SU-DHL-6 (cell line): ENCODE measurements around the gene MUC5AC.
A peak's percentile ranks its signal among the peaks of the same experiment; 100 is the strongest.
"Not testable (repeated sequence)": the region's sequence is repeated elsewhere in the genome, so short reads cannot be mapped to it uniquely, and the experiment has no call there.

Experiments
- H2AFZ ChIP-seq: fragments of 200-600 bp; sonication (generic); 2 replicates; pipeline ENCODE4 v1.6.1; 2014; ENCODE audit warnings: low read depth, mild to moderate bottlenecking, moderate library complexity, mixed read lengths, antibody characterized with exemption, low read length; ENCODE audit not compliant: severe bottlenecking
- H3F3A ChIP-seq: fragments of 200-600 bp; shearing (Covaris generic); 2 replicates; pipeline ENCODE4 v1.6.0; 2016; ENCODE audit warnings: antibody characterized with exemption, mild to moderate bottlenecking; ENCODE audit not compliant: insufficient read depth
- H3K27ac ChIP-seq: fragments of 200-600 bp; sonication (generic); 2 replicates; pipeline ENCODE4 v1.5.1; 2016; ENCODE audit warnings: low read depth, mild to moderate bottlenecking, low read length, moderate library complexity, mixed read lengths
- H3K27me3 ChIP-seq: fragments of 200-600 bp; sonication (generic), shearing (Covaris generic); 2 replicates; pipeline ENCODE4 v1.6.0; 2014; ENCODE audit warnings: mild to moderate bottlenecking, low read length
- H3K36me3 ChIP-seq: fragments of 200-600 bp; sonication (generic); 2 replicates; pipeline ENCODE4 v1.6.1; 2014; ENCODE audit warnings: mild to moderate bottlenecking, low read length, mixed read lengths
- H3K4me2 ChIP-seq: fragments of 300-600, 200-600 bp; shearing (Covaris generic), sonication (generic); 2 replicates; pipeline ENCODE4 v1.6.0; 2014; ENCODE audit warnings: low read length, low read depth, mild to moderate bottlenecking; ENCODE audit not compliant: poor library complexity, severe bottlenecking
- H3K4me3 ChIP-seq: fragments of 200-600 bp; sonication (generic); 2 replicates; pipeline ENCODE4 v1.5.1; 2014; ENCODE audit warnings: antibody characterized with exemption, low read length, mild to moderate bottlenecking, mixed read lengths; ENCODE audit not compliant: insufficient read depth, poor library complexity, severe bottlenecking
- H3K79me2 ChIP-seq: fragments of 200-600 bp; sonication (generic); 2 replicates; pipeline ENCODE4 v1.6.1; 2014; ENCODE audit warnings: mild to moderate bottlenecking, low read length, moderate library complexity; ENCODE audit not compliant: insufficient read depth
- H3K9ac ChIP-seq: fragments of 200-600 bp; sonication (generic); 2 replicates; pipeline ENCODE4 v1.7.0; 2014; ENCODE audit warnings: mild to moderate bottlenecking, low read length
- H3K9me2 ChIP-seq: fragments of 200-600 bp; sonication (generic); replicated peaks from 2 replicates; pipeline ENCODE4 v1.6.1; 2014; ENCODE audit warnings: low read length; ENCODE audit not compliant: insufficient read depth
- H3K9me3 ChIP-seq: fragments of 200-600 bp; sonication (generic); 2 replicates; pipeline ENCODE4 v1.6.1; 2014; ENCODE audit warnings: low read length, mixed read lengths; ENCODE audit not compliant: insufficient read depth
- H4K20me1 ChIP-seq: fragments of 200-600 bp; sonication (generic); 2 replicates; pipeline ENCODE4 v1.6.1; 2014; ENCODE audit warnings: low read depth, mild to moderate bottlenecking, antibody characterized with exemption, low read length, moderate library complexity, mixed read lengths
- EZH2phosphoT487 ChIP-seq: fragments of 200-600 bp; sonication (generic), shearing (Covaris generic); conservative IDR thresholded peaks from 2 replicates; pipeline ENCODE4 v1.6.1; 2018; ENCODE audit warnings: mild to moderate bottlenecking, antibody characterized with exemption, low read length, moderate library complexity, mixed read lengths
- TF ChIP-seq, protein P1 (sequence below): fragments of 200-600 bp; sonication (generic); IDR thresholded peaks from one replicate; pipeline ENCODE4 v1.5.1; 2017; ENCODE audit warnings: antibody characterized with exemption, mild to moderate bottlenecking, low read length, moderate library complexity; ENCODE audit not compliant: insufficient read depth, poor library complexity, severe bottlenecking

Gene MUC5AC

DNA sequence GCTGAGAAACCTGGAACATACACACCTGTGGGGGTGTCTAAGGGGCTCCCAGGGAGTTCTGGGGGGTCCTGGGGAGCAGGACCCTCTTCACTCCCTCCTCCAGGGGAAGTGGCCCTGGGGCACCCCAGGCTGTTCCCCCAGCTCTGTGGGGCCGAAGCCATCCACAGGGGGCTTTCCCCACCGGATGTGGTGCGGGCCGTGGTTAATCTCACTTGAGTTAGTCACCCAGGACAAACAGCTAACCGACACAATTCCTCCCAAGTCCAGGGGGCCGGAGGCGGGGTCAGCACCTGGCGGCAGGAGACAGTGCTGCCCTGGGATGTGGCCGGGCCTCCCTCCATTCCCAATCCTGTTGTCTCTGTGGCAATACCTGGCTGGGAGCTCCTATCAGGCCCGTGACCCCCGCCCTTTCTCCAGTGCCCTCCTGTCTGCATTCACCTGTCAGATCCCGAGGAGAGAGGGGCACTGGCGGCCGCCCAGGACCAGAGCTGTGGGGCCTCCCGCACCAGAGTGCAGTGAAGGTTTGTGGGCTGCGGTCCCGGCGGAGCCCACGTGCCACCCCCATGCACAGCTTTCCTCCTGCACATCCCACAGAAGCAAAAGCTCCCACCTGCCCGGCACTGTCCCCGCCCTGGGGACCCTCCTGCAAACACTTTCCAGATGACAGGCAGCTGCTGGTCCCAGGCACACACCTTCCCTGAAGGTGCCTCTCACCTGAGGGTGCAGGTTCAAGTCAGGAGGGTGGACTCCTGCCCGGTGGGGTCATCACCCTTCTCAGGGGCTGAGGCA, 5.2 kb upstream of the MUC5AC start:
- no peaks in the 10 kb centered on the region for H3K79me2 ChIP-seq
- no peak overlapping the region for H3K4me3 ChIP-seq
- H3K4me2 ChIP-seq: peak overlapping the region; percentile 7
- H3K36me3 ChIP-seq: no peaks in the 10 kb centered on the region
- no peak overlapping the region for H3K27ac ChIP-seq
- TF ChIP-seq, protein P1, sequence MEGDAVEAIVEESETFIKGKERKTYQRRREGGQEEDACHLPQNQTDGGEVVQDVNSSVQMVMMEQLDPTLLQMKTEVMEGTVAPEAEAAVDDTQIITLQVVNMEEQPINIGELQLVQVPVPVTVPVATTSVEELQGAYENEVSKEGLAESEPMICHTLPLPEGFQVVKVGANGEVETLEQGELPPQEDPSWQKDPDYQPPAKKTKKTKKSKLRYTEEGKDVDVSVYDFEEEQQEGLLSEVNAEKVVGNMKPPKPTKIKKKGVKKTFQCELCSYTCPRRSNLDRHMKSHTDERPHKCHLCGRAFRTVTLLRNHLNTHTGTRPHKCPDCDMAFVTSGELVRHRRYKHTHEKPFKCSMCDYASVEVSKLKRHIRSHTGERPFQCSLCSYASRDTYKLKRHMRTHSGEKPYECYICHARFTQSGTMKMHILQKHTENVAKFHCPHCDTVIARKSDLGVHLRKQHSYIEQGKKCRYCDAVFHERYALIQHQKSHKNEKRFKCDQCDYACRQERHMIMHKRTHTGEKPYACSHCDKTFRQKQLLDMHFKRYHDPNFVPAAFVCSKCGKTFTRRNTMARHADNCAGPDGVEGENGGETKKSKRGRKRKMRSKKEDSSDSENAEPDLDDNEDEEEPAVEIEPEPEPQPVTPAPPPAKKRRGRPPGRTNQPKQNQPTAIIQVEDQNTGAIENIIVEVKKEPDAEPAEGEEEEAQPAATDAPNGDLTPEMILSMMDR: no peak
- TF ChIP-seq EZH2phosphoT487: no peak
- no peak overlapping the region for H3K9ac ChIP-seq
- no peak overlapping the region for H2AFZ ChIP-seq
- H3K27me3 ChIP-seq: no peaks in the 10 kb centered on the region
- no peaks in the 10 kb centered on the region for H3F3A ChIP-seq
- no peaks in the 10 kb centered on the region for H4K20me1 ChIP-seq
- peaks cover 9% of the 10 kb centered on the region; the same call in 1 of the 2 replicates for H3K9me3 ChIP-seq
- no peaks in the 10 kb centered on the region for H3K9me2 ChIP-seq

DNA sequence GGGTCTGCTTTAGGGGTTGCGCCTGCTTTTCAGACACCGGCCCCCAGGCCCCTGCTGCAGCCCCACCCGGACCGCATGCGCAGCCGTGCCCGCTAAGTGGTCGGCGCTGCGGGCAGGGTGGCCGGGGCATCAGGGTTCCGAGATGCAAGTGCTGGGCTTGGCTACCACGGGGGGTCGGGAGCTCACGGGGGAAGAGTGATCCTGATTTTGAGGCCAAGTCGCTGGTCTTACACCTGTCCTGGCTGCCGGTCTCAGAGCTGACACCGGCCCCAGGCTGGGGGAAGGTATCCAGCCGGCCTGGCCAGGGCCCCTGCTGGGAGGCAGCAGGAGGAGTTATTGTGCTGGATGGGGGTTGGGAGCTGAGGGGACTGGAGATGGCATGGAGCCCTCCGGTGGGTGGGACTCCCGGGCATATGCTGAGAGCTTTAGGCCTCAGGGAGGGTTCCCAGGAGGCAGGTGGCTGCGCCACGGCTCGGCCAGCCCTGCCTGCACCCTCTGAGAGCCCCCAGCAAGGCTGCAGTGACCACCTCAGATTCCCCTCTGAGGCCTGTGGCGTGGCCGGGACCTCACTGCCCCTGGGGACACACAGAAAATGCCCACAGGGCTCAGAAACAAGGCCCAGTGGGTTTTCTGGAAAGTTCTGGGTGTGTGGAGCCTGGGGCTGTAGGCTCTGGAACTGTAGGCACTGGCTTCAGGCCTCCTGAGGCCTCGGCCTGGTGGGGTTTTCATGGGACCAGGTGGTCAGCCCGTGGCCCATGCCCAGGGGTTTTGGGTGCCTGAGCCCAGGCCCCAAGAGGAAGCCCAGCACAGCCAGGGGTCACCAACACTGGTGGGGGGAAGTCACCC, 4.4 kb upstream of the MUC5AC start:
- no peaks in the 10 kb centered on the region for H4K20me1 ChIP-seq
- no peaks in the 10 kb centered on the region for H3K27me3 ChIP-seq
- H2AFZ ChIP-seq: no peak overlapping the region
- no peak for TF ChIP-seq EZH2phosphoT487
- TF ChIP-seq, protein P1: no peak
- H3F3A ChIP-seq: no peaks in the 10 kb centered on the region
- no peak overlapping the region for H3K27ac ChIP-seq
- H3K9me2 ChIP-seq: no peaks in the 10 kb centered on the region
- no peaks in the 10 kb centered on the region for H3K79me2 ChIP-seq
- H3K4me2 ChIP-seq: no peak overlapping the region
- no peak overlapping the region for H3K4me3 ChIP-seq
- no peak overlapping the region for H3K9ac ChIP-seq
- H3K9me3 ChIP-seq: peaks cover 9% of the 10 kb centered on the region; the same call in 1 of the 2 replicates
- no peaks in the 10 kb centered on the region for H3K36me3 ChIP-seq

DNA sequence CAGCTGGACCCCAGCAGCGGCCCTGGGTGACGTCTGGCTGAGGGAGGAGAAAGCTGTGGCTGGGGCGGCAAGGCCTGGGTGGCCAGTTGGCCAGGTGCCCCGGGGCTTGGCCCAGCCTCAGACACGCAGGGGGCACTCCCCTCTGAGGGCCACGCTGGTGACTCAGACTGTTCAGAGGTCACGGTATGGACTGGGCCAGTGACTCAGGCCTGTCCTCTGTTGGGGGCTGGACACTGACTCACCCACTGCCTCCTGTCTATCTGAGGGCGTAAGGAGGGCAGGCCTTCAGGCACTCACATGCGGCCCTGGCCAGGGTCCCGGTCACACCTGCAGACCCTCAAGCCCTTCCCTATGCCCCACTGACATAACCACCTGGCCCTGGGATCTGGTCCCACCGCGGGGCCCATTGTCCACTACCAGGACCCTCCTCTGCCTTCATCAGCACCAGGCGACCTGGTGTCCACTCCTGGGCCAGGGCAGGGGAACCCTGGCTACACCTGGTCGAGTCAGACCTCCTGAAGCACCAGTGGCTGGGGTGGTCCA, 3.7 kb upstream of the MUC5AC start:
- peaks cover 9% of the 10 kb centered on the region; the same call in 1 of the 2 replicates for H3K9me3 ChIP-seq

DNA sequence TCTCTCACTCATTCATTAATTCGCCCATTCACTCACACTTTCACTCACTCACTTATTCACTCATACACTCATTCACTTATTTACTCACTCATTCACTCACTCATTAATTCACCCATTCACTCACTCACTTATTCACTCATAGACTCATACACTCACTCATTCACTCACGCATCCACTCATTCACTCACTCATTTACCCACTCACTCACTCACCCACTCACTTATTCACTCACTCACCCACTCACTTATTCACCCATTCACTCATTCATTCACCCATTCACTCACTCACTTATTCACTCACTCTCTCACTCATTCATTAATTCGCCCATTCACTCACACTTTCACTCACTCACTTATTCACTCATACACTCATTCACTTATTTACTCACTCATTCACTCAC, 3.1 kb upstream of the MUC5AC start:
- not testable (repeated sequence) for H3K79me2 ChIP-seq, H3K9me3 ChIP-seq, H3K27ac ChIP-seq

More for the DNA sequence above, 3.7 kb upstream of the MUC5AC start:
- no peak overlapping the region for H3K9ac ChIP-seq
- no peaks in the 10 kb centered on the region for H3F3A ChIP-seq
- H3K79me2 ChIP-seq: no peaks in the 10 kb centered on the region
- H3K9me2 ChIP-seq: no peaks in the 10 kb centered on the region
- H4K20me1 ChIP-seq: no peaks in the 10 kb centered on the region
- TF ChIP-seq, protein P1: no peak
- no peak for TF ChIP-seq EZH2phosphoT487
- no peaks in the 10 kb centered on the region for H3K27me3 ChIP-seq
- H3K36me3 ChIP-seq: no peaks in the 10 kb centered on the region
- no peak overlapping the region for H3K4me3 ChIP-seq
- H3K27ac ChIP-seq: no peak overlapping the region
- H3K4me2 ChIP-seq: no peak overlapping the region
- no peak overlapping the region for H2AFZ ChIP-seq

More for the DNA sequence above, 3.1 kb upstream of the MUC5AC start:
- not testable (repeated sequence) for H3K27me3 ChIP-seq, H3K4me2 ChIP-seq, H2AFZ ChIP-seq, H3F3A ChIP-seq, H4K20me1 ChIP-seq, H3K4me3 ChIP-seq, H3K9ac ChIP-seq, H3K36me3 ChIP-seq, H3K9me2 ChIP-seq
